Measurements from ENCODE around the gene LSAMP. TPM values are rescaled to one million over a fixed set of nuclear protein-coding genes. Genes with fewer than 3 reads are reported as not detected.

LSAMP gene
- total RNA-seq, 1 experiment from 2014 or later = not detected

DNA sequence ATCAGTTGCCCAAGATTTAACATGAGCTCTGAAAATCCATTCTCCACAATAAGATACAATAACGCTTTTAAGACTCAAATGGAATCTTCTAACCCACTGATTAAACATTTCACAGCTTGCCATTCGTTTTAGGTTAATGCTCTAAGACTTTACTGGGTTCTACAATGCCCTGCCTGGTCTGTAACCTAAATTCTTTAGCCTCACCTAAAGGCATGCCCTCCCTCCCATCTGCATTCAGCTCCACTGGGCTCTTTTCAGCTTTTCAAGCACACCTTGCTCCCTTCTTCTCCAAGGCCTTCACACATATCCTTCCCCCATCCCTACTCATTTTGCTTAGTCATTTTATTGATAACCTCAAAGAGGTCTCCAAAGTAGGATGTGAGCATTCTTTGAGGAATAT, 290.9 kb downstream of the LSAMP start:
- no peaks in the 10 kb centered on the region for H3K4me1 ChIP-seq
- no peaks in the 10 kb centered on the region for H3K9me3 ChIP-seq
- H3K4me3 ChIP-seq (ENCODE audit: low read depth, low read length) = no peak overlapping the region
- Mint-ChIP-seq H3K27me3 (ENCODE audit: insufficient read depth, unreplicated experiment) (peaks cover 6% of the 10 kb centered on the region), H3K27ac (ENCODE audit: unreplicated experiment) (no peak overlapping the region), H3K36me3 (ENCODE audit: insufficient read depth, unreplicated experiment) (no peaks in the 10 kb centered on the region), H3K4me1 (ENCODE audit: low read depth, unreplicated experiment) (no peaks in the 10 kb centered on the region), H3K9me3 (ENCODE audit: unreplicated experiment) (no peaks in the 10 kb centered on the region), H3K4me3 (ENCODE audit: unreplicated experiment) (no peak overlapping the region)
- H3K27me3 ChIP-seq (replicated peaks; ENCODE audit: control insufficient read depth, insufficient read depth, low read length) = no peaks in the 10 kb centered on the region
- TF ChIP-seq, protein P1, sequence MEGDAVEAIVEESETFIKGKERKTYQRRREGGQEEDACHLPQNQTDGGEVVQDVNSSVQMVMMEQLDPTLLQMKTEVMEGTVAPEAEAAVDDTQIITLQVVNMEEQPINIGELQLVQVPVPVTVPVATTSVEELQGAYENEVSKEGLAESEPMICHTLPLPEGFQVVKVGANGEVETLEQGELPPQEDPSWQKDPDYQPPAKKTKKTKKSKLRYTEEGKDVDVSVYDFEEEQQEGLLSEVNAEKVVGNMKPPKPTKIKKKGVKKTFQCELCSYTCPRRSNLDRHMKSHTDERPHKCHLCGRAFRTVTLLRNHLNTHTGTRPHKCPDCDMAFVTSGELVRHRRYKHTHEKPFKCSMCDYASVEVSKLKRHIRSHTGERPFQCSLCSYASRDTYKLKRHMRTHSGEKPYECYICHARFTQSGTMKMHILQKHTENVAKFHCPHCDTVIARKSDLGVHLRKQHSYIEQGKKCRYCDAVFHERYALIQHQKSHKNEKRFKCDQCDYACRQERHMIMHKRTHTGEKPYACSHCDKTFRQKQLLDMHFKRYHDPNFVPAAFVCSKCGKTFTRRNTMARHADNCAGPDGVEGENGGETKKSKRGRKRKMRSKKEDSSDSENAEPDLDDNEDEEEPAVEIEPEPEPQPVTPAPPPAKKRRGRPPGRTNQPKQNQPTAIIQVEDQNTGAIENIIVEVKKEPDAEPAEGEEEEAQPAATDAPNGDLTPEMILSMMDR (IDR thresholded peaks at IDR 0.05; ENCODE audit: insufficient read depth in 1 of 2, low read depth in 1 of 2, low read length in 1 of 2, severe bottlenecking in 1 of 2, unreplicated experiment in 1 of 2) = no peak
- ChIA-PET POLR2A (no interaction called here), CTCF (no interaction called here)
- no peaks in the 10 kb centered on the region for H3K36me3 ChIP-seq (ENCODE audit: control insufficient read depth, insufficient read depth, low read length)
- intact Hi-C loops (cut with micrococcal nuclease; ENCODE audit: unreplicated experiment) = no loop called here
- no TSS peak for BruUV-seq (replicated peaks)
- no peak for DNase-seq

DNA sequence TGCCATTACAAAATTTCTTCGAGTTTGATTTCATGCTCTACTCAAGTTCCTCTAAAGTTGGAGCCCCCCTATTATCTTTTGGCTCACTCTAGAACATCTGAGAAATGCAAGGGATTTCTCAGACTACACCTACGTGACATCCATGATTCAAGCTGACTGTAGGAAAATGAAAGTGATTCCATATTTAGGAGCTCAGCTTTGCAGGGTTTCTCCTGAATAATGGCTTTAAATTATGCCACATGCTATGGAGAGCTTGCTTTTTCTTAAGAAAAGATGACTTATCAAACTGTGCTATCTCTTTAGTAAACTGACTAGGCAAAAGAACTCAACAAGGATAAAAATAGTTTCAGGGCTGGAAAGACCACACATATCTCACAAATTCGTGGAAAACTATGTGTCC, 292.1 kb downstream of the LSAMP start:
- TF ChIP-seq, protein P1 (IDR thresholded peaks at IDR 0.05; ENCODE audit: insufficient read depth in 1 of 2, low read depth in 1 of 2, low read length in 1 of 2, severe bottlenecking in 1 of 2, unreplicated experiment in 1 of 2) = no peak
- no peaks in the 10 kb centered on the region for H3K4me1 ChIP-seq
- Mint-ChIP-seq H3K27ac (ENCODE audit: unreplicated experiment) (no peak overlapping the region), H3K4me1 (ENCODE audit: low read depth, unreplicated experiment) (no peaks in the 10 kb centered on the region), H3K36me3 (ENCODE audit: insufficient read depth, unreplicated experiment) (no peaks in the 10 kb centered on the region), H3K9me3 (ENCODE audit: unreplicated experiment) (no peaks in the 10 kb centered on the region), H3K27me3 (ENCODE audit: insufficient read depth, unreplicated experiment) (peaks cover 6% of the 10 kb centered on the region), H3K4me3 (ENCODE audit: unreplicated experiment) (no peak overlapping the region)
- no peaks in the 10 kb centered on the region for H3K36me3 ChIP-seq (ENCODE audit: control insufficient read depth, insufficient read depth, low read length)
- ChIA-PET POLR2A (no interaction called here), CTCF (no interaction called here)
- H3K4me3 ChIP-seq (ENCODE audit: low read depth, low read length) = no peak overlapping the region
- BruUV-seq (replicated peaks) = no TSS peak
- intact Hi-C loops (cut with micrococcal nuclease; ENCODE audit: unreplicated experiment) = no loop called here
- no peaks in the 10 kb centered on the region for H3K27me3 ChIP-seq (replicated peaks; ENCODE audit: control insufficient read depth, insufficient read depth, low read length)
- DNase-seq = no peak
- H3K9me3 ChIP-seq = no peaks in the 10 kb centered on the region

DNA sequence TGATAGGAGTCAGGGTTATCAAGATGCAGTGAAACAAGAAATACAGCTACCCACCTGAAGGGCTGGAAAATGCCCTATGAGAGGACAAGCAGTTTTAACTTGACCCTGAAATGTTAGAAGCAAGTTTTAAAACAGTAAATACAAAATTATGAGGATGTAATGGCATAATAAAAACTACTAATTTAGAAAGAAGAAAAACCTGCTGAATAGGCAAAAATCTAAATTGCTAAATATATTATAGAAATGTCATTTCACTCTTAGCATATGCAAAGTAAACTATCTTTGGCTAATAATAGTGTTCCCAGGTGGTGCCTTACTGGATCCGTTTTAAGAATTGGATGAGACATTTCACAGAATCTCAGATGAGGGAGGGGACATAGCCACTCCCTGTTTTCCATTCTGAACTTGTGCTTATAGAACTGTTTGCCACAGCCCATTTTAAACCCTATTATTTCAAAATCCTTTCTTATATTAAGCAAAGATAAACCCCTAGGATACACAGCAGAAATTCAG, 294.6 kb downstream of the LSAMP start:
- no peaks in the 10 kb centered on the region for H3K4me1 Mint-ChIP-seq (ENCODE audit: low read depth, unreplicated experiment)
- no peaks in the 10 kb centered on the region for H3K9me3 Mint-ChIP-seq (ENCODE audit: unreplicated experiment)
- Histone ChIP-seq H3K4me1 (no peaks in the 10 kb centered on the region), H3K9me3 (no peaks in the 10 kb centered on the region), H3K4me3 (ENCODE audit: low read depth, low read length) (no peak overlapping the region), H3K36me3 (ENCODE audit: control insufficient read depth, insufficient read depth, low read length) (no peaks in the 10 kb centered on the region), H3K27me3 (replicated peaks; ENCODE audit: control insufficient read depth, insufficient read depth, low read length) (no peaks in the 10 kb centered on the region)
- H3K4me3 Mint-ChIP-seq (ENCODE audit: unreplicated experiment) = no peak overlapping the region
- no peak overlapping the region for H3K27ac Mint-ChIP-seq (ENCODE audit: unreplicated experiment)
- BruUV-seq (replicated peaks) = no TSS peak
- DNase-seq = no peak
- ChIA-PET POLR2A (no interaction called here), CTCF (no interaction called here)
- TF ChIP-seq, protein P1 (IDR thresholded peaks at IDR 0.05; ENCODE audit: insufficient read depth in 1 of 2, low read depth in 1 of 2, low read length in 1 of 2, severe bottlenecking in 1 of 2, unreplicated experiment in 1 of 2) = no peak
- no peaks in the 10 kb centered on the region for H3K36me3 Mint-ChIP-seq (ENCODE audit: insufficient read depth, unreplicated experiment)
- intact Hi-C loops (cut with micrococcal nuclease; ENCODE audit: unreplicated experiment) = no loop called here
- peaks cover 2% of the 10 kb centered on the region for H3K27me3 Mint-ChIP-seq (ENCODE audit: insufficient read depth, unreplicated experiment)

Data from Caco-2 (cell line).